ENCODE results near the gene TENM3. TPM values are rescaled to one million over a fixed set of nuclear protein-coding genes. Genes with fewer than 3 reads are reported as not detected.

TENM3 gene
- total RNA-seq, 1 experiment from 2014 or later, result not detected

GRCh38 chr4:182429896-182430295 lies 186.7 kb downstream of the TENM3 start:
- Histone ChIP-seq H3K4me3 (no peak overlapping the region), H4K20me1 (ENCODE audit: insufficient read depth) (no peaks in the 10 kb centered on the region), H3K27ac (no peak overlapping the region), H3K4me1 (replicated peaks; ENCODE audit: insufficient read depth) (no peaks in the 10 kb centered on the region), H2AFZ (no peak overlapping the region), H3K9me2 (ENCODE audit: insufficient read depth) (no peaks in the 10 kb centered on the region), H3K4me2 (no peak overlapping the region), H3K9me3 (ENCODE audit: insufficient read depth, low read depth) (no peaks in the 10 kb centered on the region), H3F3A (ENCODE audit: insufficient read depth, low read depth) (no peaks in the 10 kb centered on the region), H3K79me2 (ENCODE audit: low read depth) (no peaks in the 10 kb centered on the region), H3K36me3 (ENCODE audit: low read depth) (no peaks in the 10 kb centered on the region), H3K27me3 (ENCODE audit: insufficient read depth, low read depth) (peaks cover 2% of the 10 kb centered on the region; the same call in 1 of the 2 replicates)
- no peak for DNase-seq
- ChIA-PET POLR2A (ENCODE audit: unreplicated experiment) (no interaction called here), CTCF (no interaction called here)
- TF ChIP-seq CTCF (conservative IDR thresholded peaks at IDR 0.05), result no peak
- no peak for TF ChIP-seq EZH2 (IDR thresholded peaks at IDR 0.05; ENCODE audit: low read depth)
- intact Hi-C loops (cut with micrococcal nuclease; ENCODE audit: unreplicated experiment), result no loop called here
- no TSS peak for BruUV-seq (replicated peaks)

GRCh38 chr4:182432819-182433218 lies 189.6 kb downstream of the TENM3 start:
- Histone ChIP-seq H2AFZ (no peak overlapping the region), H3K9me3 (ENCODE audit: insufficient read depth, low read depth) (no peaks in the 10 kb centered on the region), H3K4me3 (no peak overlapping the region), H3K9me2 (ENCODE audit: insufficient read depth) (no peaks in the 10 kb centered on the region), H4K20me1 (ENCODE audit: insufficient read depth) (no peaks in the 10 kb centered on the region), H3K36me3 (ENCODE audit: low read depth) (no peaks in the 10 kb centered on the region), H3K79me2 (ENCODE audit: low read depth) (no peaks in the 10 kb centered on the region), H3F3A (ENCODE audit: insufficient read depth, low read depth) (no peaks in the 10 kb centered on the region), H3K27me3 (ENCODE audit: insufficient read depth, low read depth) (peaks cover 2% of the 10 kb centered on the region; the same call in 1 of the 2 replicates), H3K27ac (no peak overlapping the region), H3K4me2 (no peak overlapping the region), H3K4me1 (replicated peaks; ENCODE audit: insufficient read depth) (no peaks in the 10 kb centered on the region)
- intact Hi-C loops (cut with micrococcal nuclease; ENCODE audit: unreplicated experiment), result no loop called here
- no peak for DNase-seq
- ChIA-PET CTCF (no interaction called here), POLR2A (ENCODE audit: unreplicated experiment) (no interaction called here)
- no TSS peak for BruUV-seq (replicated peaks)
- TF ChIP-seq EZH2 (IDR thresholded peaks at IDR 0.05; ENCODE audit: low read depth), result no peak
- no peak for TF ChIP-seq CTCF (conservative IDR thresholded peaks at IDR 0.05)

GRCh38 chr4:182434720-182435119 lies 191.5 kb downstream of the TENM3 start:
- DNase-seq, result no peak
- ChIA-PET CTCF (no interaction called here), POLR2A (ENCODE audit: unreplicated experiment) (no interaction called here)
- Histone ChIP-seq H3K9me2 (ENCODE audit: insufficient read depth) (no peaks in the 10 kb centered on the region), H3K36me3 (ENCODE audit: low read depth) (no peaks in the 10 kb centered on the region), H3K4me2 (no peak overlapping the region), H4K20me1 (ENCODE audit: insufficient read depth) (no peaks in the 10 kb centered on the region), H3K27ac (no peak overlapping the region), H3K9me3 (ENCODE audit: insufficient read depth, low read depth) (no peaks in the 10 kb centered on the region), H3K4me3 (no peak overlapping the region), H3K79me2 (ENCODE audit: low read depth) (no peaks in the 10 kb centered on the region), H3F3A (ENCODE audit: insufficient read depth, low read depth) (no peaks in the 10 kb centered on the region), H2AFZ (no peak overlapping the region), H3K27me3 (ENCODE audit: insufficient read depth, low read depth) (0 out of 2 replicates have a peak, but pooled peaks cover 2% of the 10 kb centered on the region), H3K4me1 (replicated peaks; ENCODE audit: insufficient read depth) (no peaks in the 10 kb centered on the region)
- BruUV-seq (replicated peaks), result no TSS peak
- TF ChIP-seq CTCF (conservative IDR thresholded peaks at IDR 0.05) (no peak), EZH2 (IDR thresholded peaks at IDR 0.05; ENCODE audit: low read depth) (no peak)
- intact Hi-C loops (cut with micrococcal nuclease; ENCODE audit: unreplicated experiment), result no loop called here
